HG03060 (cell line): ENCODE results near the gene BID.
"Not testable (repeated sequence)": the region's sequence is repeated elsewhere in the genome, so short reads cannot be mapped to it uniquely, and the experiment has no call there.

ENCODE experiments used
- ATAC-seq: cut with Tn5 transposase; IDR thresholded peaks from one replicate; pipeline ENCODE4 v1.9.1; 2021; ENCODE audit warnings: low read depth, moderate number of reproducible peaks; ENCODE audit not compliant: unreplicated experiment

Gene BID

DNA sequence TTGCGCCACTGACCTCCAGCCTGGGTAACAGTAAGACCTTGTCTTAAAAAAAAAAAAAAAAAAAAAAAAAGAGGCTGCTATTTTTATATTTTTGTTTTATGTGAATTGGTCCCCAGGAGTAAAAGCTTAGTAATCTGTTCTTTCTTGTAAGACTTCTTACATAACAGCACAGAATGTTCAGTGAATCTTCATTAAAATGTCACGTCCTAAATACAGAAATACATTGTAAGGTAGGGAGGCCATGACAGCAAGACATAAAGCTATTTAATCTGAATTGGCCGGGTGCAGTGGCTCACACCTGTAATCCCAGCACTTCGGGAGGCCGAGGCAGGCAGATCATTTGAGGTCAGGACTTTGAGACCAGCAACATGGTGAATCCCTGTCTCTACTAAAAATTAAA is 64.2 kb downstream of the BID start:
- no peak for ATAC-seq

DNA sequence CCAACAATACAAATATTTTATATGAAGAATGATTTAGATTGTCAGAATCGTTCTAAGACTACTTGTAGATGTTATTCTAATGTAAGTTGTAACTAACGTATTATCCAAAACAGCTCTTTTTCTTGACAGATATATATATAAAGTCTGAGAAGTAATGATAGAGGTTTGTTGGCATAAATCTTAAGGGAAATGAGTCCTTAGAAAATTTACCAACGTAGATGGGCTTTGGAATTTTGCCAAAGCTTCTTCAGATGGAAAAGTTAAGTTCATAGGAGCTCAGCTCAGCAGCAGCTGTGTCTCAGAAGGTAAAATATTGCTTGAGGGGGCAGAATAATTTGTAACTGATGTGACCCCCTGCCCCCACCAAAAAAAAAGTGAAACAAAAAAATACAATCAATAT is 66.7 kb downstream of the BID start:
- ATAC-seq = no peak

DNA sequence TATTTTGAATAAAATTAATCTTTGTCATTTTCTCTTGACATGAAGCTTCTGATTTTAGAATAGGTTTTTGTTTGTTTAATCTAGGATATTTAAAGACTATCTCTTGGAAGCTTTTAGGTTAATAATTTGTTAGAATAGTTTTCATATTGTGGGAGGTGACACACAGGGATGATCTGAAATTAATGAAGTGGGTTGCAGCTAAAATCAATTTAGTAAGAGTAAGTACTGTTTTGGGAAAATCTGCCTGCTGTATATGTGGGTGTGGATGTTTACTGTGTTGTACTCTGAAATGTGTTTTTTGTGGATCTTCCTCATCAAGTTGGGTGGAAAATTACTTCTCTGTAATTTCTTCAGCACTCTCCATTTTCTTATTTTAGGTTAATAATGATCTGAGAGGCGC is 67.3 kb downstream of the BID start:
- ATAC-seq = no peak

DNA sequence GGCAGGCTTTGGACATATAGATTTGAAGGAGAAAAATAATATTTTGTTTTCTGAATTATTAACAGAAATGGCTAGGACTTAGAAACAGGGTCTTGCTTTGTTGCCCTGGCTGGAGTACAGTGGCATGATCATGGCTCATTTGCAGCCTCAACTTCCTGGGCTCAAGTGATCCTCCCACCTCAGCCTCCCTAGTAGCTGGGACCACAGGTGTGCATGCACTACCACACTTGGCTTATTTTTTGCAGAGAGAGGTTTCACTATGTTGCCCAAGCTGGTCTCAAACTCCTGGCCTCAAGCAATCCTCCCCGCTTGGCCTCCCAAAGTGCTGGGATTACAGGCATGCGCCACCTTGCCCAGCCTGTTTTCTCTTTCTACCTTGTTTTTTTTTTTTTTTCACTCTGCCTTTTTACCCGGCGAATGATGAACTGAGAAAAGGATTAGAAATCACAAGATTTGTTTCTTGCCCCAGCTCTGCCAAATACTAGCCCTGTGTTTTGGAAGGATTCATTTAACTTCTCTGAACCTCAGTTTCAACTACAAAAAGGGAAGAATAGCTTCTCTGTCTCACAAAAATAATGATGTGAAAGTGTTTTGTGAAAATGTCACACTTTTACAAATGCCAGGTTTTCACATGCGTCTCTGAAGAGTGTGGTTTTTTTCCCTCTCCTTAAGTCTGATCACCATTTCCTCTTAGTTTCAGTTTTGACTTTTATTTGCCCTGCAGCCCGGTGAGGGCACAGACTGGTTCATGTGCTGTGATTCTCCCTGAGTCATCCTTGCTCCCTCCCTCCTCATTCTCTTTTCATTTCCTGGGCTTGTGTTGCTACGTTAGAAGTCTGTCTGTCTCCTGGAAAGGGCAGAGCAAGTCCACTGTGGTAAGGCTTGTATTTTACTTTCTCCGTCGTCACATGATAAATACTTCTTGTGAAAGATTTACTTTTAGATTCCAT is 68.0 kb downstream of the BID start:
- ATAC-seq = peak; percentile 80

DNA sequence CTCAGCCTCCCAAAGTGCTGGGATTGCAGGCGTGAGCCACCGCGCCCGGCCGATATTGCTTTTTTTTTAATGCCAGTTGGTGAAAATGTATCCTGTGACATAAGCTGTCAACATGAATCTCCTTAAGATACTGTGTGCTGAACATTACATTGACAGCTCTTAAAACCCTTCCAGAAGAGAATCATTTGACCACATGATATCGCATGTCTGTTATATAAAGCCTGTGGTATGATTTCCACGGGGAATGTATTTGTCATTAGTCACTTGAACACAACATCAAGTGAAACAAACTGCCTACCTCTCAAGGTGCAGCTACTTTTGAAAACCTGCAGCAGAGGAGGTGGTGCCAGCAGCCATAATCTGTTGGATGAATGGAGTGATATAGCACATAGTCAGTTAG is 68.7 kb downstream of the BID start:
- no peak for ATAC-seq

DNA sequence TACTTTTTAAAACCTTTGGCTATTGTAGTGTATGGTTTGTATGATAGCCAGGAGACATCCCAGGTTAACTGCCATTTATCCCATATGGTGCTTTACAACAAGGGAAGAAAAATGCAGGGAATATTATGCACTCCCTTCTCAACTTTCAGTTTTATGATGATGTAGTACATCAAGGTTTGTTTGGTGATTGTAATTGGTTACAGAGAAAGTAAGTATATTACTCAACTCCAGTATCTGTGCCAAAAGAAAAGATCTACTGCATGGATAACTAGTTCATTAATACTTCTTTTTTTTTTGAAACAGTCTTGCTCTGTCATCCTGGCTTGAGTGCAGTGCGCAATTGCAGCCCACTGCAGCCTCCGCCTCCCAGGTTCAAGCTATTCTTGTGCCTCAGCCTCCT is 70.5 kb downstream of the BID start:
- no peak for ATAC-seq

DNA sequence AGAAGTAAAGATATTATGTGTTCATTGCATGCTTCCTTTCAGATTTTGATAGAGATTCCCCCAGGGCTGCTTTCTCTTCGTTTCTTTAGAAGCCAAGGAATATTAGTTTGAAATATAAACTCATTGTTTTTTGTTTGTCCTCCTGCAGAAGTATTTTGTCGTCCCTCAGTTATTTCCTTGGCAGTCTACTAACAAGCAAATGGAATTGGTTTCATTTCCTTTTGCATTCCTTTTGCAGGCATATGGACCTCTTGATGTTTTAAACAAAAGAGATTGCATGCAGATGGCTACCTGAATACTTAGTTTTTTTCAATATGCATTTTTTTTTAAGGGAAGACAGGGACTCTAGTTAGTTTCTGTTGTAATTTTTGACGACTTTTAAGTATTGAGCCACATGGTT is 73.5 kb downstream of the BID start:
- no peak for ATAC-seq

DNA sequence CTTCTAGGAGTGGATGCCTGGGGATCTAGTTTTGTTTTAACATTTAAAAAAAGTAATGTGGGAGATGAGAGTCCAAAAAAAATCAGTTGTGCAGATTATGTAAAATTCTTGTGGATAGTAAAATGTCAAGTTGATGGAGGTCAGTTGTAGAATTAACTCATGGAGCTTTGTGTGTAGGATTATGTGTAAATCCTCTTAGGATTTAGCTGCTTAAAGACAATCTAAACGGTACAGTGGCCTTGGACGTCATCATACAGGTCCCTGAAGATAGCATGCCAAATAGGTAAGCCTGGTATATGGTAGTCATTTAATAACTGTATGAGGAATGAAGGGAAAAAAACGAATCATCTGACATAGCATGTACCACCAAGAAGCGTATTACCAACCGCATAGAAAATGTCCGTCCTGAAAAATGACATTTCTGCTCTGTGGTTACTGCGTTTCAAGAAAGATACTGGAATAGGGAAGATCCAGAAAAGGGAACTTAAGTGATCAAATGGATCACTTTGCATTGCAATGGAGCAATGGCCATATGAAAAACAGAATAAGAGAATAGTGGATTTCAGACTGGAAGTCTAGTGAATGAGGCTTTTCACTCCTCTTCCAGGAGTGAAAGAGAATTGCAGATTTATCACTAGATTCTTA is 74.5 kb downstream of the BID start:
- no peak for ATAC-seq

DNA sequence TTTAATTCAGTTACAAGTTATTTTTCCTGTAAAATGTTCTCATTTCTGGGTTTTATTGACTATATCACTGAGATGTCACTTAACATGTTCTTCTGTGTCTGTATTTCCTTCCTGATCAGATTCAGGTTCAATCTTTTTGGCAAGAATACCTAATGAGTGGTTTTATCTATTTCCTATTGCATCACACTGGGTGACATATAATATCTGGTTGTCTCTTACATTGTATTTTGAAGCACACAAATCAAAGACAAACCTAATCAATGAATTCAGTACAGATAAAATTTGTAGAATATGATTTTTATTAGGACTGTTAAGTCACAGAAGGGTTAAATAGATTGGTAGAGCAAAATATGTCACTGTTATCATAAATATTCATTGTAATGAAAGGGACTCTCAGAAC is 75.3 kb downstream of the BID start:
- ATAC-seq = no peak

DNA sequence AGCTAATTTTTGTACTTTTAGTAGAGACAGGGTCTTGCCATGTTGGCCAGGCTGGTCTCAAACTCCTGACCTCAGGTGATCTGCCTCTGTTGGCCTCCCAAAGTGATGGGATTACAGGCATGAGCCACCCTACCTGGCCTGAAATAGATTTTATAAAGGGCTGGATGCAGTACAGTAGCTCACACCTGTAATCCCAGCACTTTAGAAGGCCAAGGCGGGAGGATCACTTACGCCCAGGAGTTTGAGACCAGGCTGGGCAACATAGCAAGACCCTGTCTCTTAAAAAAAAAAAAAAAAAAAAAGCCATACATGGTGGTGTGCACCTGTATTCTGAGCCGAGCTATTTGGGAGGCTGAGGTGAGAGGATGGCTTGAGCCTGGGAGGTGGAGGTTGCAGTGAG is 76.0 kb downstream of the BID start:
- not testable (repeated sequence) for ATAC-seq

DNA sequence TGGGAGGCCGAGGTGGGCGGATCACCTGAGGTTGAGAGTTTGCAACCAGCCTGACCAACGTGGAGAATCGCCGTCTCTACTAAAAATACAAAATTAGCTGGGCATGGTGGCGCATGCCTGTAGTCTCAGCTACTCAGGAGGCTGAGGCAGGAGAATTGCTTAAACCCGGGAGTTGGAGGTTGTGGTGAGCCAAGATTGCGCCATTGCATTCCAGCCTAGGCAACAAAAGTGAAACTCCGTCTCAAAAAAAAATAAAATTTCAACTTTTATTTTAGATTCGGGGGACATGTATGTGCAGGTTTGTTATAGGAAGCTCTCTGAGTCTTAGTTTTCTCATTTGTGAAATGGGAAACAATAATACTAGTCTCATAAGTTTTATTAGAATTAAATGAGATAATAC is 77.1 kb downstream of the BID start:
- ATAC-seq = not testable (repeated sequence)

DNA sequence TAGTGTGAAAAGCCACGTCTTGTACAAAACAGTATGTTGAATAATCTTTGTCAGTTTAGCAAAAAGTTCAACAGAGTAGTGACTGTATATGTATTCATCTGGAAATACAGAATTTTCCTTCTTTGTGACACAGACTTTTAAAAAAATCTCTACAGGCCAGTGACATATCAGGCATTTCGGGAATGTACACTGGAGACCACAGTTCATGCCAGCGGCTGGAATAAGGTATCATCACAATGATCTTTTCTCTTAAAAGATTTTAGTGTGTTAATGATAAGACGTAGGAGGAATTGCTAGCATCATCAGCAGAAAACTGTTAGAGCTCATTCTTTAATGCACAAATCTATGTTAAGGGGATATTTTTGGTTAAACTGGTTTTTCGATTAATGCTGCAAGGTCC is 78.3 kb downstream of the BID start:
- ATAC-seq = no peak

DNA sequence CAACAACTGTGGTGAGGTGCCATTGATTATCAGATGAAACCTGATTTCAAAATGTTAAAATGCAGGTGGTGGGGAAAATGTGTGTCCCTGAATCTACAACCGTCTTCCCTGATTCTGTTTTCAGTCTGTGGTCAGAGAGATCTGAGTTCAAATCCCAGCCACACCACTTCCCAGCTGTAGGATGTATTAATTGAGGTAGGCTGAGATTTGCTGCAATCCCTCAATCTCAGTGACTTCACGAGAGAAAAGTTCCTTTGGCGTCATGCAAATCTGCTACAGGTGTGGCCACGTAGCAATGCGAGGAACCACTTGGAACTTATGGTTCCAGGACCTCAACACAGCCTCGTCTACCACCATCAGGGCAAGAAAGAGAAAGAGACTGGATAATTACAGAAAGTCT is 79.5 kb downstream of the BID start:
- no peak for ATAC-seq

DNA sequence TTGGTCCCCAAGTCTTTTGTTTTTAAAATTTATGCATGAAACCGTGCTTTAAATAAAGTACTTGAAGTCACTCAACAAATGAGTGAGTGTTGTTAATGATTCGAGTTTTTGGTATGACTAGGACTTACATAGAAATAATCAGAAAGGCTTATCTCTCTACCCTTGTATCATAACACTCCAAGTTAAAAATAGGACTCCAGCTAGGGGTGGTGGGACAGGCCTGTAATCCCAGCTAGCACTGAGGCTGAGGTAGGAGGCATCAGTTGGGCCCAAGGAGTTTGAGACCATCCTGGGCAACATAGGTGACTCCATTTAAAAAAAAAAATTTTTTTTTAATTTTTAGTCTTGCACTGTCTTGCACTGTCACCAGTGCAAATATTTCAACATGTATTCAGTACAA is 80.1 kb downstream of the BID start:
- ATAC-seq = no peak

DNA sequence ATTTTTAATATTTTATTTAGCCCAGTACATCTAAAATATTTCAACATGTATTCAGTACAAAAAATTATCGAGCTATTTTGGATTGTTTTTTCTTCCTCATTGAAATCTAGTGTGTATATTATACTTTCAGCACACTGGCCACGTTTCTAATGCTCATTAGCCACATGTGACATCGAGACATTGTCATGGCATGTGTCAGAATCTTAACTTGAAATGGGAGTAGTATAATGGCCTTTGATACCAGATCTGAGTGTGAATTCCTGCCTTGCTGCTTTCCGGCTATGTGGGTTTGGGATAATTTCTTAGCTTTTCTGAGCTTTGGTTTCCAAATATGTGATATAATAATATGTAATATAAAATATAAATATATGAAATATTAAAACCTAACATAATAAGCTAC is 81.4 kb downstream of the BID start:
- ATAC-seq = no peak

DNA sequence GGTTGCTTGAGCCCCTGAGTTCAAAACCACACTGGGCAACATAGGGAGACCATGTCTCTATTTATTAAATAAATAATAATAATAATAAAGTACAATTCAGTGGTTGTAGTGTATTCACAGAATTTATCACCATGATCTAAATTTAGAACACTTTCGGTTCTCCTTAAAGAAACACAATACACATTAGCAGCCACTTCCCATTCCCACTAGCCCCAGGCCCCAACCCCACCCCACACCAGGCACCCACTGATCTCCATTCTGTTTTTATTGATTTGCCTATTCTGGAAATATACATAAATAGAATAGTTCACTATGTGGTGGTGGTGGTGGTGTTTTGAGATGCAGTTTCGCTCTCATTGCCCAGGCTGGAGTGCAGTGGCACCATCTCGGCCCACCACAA is 90.0 kb downstream of the BID start:
- no peak for ATAC-seq
